ENCODE measurements around the gene XYLT1.

The XYLT1 gene

DNA sequence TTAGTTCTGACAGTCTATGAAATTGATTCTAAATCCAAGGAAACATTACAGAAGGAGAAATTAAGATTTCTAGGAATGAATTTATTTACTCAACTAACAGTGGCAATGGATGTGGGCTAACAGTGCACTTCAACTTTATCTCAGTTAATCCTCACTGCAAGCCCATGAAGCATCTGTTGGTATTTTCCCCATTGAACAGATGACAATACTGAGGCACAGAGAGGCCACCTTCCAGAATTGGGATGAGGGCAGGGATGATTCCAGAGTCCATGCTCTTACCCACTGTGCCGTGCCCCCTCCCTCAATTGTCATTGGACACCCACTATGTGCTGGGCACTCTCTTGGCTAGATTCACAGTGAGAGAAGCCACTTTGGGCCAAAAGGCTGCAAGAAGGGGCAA is 89.0 kb downstream of the XYLT1 start:
- H3K36me3 Mint-ChIP-seq (ENCODE audit: low read depth) = no peaks in the 10 kb centered on the region
- H3K4me1 Mint-ChIP-seq = peaks cover 29% of the 10 kb centered on the region
- peaks cover 19% of the 10 kb centered on the region for H3K27me3 Mint-ChIP-seq (ENCODE audit: low read depth, poor library complexity)
- no peak overlapping the region for H3K4me3 Mint-ChIP-seq
- TF ChIP-seq, protein P1, sequence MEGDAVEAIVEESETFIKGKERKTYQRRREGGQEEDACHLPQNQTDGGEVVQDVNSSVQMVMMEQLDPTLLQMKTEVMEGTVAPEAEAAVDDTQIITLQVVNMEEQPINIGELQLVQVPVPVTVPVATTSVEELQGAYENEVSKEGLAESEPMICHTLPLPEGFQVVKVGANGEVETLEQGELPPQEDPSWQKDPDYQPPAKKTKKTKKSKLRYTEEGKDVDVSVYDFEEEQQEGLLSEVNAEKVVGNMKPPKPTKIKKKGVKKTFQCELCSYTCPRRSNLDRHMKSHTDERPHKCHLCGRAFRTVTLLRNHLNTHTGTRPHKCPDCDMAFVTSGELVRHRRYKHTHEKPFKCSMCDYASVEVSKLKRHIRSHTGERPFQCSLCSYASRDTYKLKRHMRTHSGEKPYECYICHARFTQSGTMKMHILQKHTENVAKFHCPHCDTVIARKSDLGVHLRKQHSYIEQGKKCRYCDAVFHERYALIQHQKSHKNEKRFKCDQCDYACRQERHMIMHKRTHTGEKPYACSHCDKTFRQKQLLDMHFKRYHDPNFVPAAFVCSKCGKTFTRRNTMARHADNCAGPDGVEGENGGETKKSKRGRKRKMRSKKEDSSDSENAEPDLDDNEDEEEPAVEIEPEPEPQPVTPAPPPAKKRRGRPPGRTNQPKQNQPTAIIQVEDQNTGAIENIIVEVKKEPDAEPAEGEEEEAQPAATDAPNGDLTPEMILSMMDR (IDR thresholded peaks at IDR 0.05) = no peak
- H3K9me3 Mint-ChIP-seq = no peaks in the 10 kb centered on the region
- no peak for DNase-seq
- H3K27ac Mint-ChIP-seq = no peak overlapping the region

DNA sequence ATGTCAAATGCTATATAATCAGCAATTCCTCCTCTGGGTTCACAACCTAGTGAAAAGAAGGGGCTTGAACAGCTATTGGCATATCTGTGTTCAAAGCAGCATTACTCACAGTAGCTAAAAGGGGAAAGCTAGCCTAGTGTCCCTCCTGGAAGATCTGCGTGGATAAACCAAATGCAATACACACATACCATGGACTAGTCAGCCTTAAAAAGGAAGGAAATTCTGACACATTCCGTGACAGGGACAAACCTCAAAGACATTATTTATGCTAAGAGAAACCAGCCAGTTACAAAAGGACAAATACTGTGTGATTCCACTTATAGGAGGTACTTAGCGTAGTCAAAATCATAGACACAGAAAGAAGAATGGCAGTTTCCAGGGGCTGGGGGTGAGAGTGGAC is 90.1 kb downstream of the XYLT1 start:
- H3K36me3 Mint-ChIP-seq (ENCODE audit: low read depth) = no peaks in the 10 kb centered on the region
- DNase-seq = no peak
- peaks cover 29% of the 10 kb centered on the region for H3K4me1 Mint-ChIP-seq
- peak overlapping the region; percentile 7 for H3K27ac Mint-ChIP-seq
- no peak overlapping the region for H3K4me3 Mint-ChIP-seq
- TF ChIP-seq, protein P1 (IDR thresholded peaks at IDR 0.05) = no peak
- H3K9me3 Mint-ChIP-seq = no peaks in the 10 kb centered on the region
- peaks cover 13% of the 10 kb centered on the region for H3K27me3 Mint-ChIP-seq (ENCODE audit: low read depth, poor library complexity)

- Mint-ChIP-seq H3K4me3 (no peak overlapping the region), H3K36me3 (ENCODE audit: low read depth) (no peaks in the 10 kb centered on the region), H3K9me3 (no peaks in the 10 kb centered on the region), H3K4me1 (peaks cover 34% of the 10 kb centered on the region), H3K27me3 (ENCODE audit: low read depth, poor library complexity) (peaks cover 7% of the 10 kb centered on the region), H3K27ac (no peak overlapping the region)
- TF ChIP-seq, protein P1 (IDR thresholded peaks at IDR 0.05) = no peak
- DNase-seq = no peak
Observed at GRCh38 chr16:17379121-17379571, 91.6 kb downstream of the XYLT1 start.

DNA sequence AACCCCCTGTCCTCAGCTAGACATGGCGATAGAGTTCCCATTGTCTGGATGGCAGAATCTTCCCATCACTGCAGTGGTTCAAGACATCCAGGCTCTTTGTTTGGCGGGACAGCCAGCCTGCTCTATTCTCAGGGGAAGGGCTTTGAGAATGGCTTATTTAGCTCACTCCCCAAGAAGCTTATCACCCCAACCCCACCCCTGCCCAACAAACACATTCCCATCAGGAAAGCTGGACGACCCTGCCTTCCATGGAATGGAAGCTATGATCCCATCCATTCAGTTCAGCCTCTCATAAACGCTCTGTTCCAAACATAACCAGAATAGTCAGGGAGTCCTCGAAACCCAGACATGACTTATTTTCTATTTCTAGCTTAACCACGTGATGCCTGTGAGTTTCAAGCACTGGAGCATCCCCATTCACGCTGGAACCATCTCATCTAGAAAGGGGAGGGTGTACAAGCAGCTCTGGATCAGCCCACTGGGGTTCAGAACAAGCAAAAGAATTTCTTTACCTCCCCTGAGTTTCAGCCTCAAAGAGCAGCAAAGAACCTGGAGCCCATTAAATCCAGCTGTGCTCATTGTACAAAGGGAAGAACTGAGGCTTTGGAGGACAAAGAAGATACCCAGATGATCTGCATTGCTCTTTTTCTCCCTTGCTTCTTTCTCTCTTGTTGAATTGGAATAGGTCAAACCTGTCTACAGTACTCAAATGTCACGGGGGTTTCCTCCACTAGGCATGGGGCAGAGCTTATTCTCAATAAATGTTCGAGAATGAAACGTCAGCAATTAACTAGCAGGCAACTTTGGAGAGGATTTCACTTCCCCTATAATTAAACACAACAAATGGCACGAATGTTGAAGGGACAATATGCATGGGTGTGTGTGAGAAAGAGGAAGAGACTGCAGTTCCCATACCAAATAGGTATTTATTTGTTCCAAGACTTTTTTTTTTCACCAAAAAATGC is 93.1 kb downstream of the XYLT1 start:
- no peak for DNase-seq
- Mint-ChIP-seq H3K4me1 (peaks cover 34% of the 10 kb centered on the region), H3K27me3 (ENCODE audit: low read depth, poor library complexity) (peaks cover 12% of the 10 kb centered on the region), H3K4me3 (no peak overlapping the region), H3K9me3 (no peaks in the 10 kb centered on the region), H3K27ac (no peak overlapping the region), H3K36me3 (ENCODE audit: low read depth) (no peaks in the 10 kb centered on the region)
- TF ChIP-seq, protein P1 (IDR thresholded peaks at IDR 0.05) = no peak

- DNase-seq = no peak
- TF ChIP-seq, protein P1 (IDR thresholded peaks at IDR 0.05) = no peak
- Mint-ChIP-seq H3K36me3 (ENCODE audit: low read depth) (no peaks in the 10 kb centered on the region), H3K27ac (no peak overlapping the region), H3K4me3 (no peak overlapping the region), H3K27me3 (ENCODE audit: low read depth, poor library complexity) (peaks cover 17% of the 10 kb centered on the region), H3K9me3 (no peaks in the 10 kb centered on the region), H3K4me1 (peaks cover 30% of the 10 kb centered on the region)
Observed at GRCh38 chr16:17375461-17376304, 95.1 kb downstream of the XYLT1 start.
